SU-DHL-6 (cell line): Measurements from ENCODE around the gene SCYL1.

Experiments used
- CTCF ChIP-seq: fragments of 200-600 bp; sonication (generic); IDR thresholded peaks from one replicate; pipeline ENCODE4 v1.5.1; 2017; ENCODE audit warnings: antibody characterized with exemption, mild to moderate bottlenecking, low read length, moderate library complexity; ENCODE audit not compliant: insufficient read depth, poor library complexity, severe bottlenecking
- EZH2phosphoT487 ChIP-seq: fragments of 200-600 bp; sonication (generic), shearing (Covaris generic); conservative IDR thresholded peaks from 2 replicates; pipeline ENCODE4 v1.6.1; 2018; ENCODE audit warnings: mild to moderate bottlenecking, antibody characterized with exemption, low read length, moderate library complexity, mixed read lengths

GRCh38 chr11:65576867-65577755 is 52.2 kb downstream of the SCYL1 start:
- TF ChIP-seq CTCF, result no peak
- no peak for TF ChIP-seq EZH2phosphoT487
